Measurements from ENCODE around the gene GDPGP1. TPM values are rescaled to one million over a fixed set of nuclear protein-coding genes. Genes with fewer than 3 reads are reported as not detected.

Gene GDPGP1
- total RNA-seq, 2 experiments from 2014 or later: 7.5 to 8.3 TPM

DNA sequence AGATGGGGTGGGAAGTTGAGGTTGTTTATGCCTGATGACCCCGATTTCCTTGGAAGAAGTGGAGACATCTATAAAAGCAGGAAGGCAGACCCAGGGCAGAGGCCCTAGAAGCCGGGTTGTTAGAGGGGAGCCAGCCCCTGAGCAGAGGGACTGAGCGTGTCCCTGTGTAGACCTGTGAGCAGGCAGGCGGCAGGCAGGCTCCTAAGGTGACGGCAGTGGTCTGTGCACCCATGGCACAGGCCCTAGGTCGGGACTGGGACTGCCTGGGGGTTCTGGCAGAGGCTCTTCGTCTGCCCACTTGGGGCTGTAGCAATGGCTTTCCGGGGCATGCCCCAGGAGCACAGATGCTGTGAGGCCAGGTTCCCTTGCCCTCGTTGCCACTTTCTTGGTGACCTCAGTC is 23.0 kb upstream of the GDPGP1 start:
- Histone ChIP-seq H3K9me3 (ENCODE audit: control insufficient read depth in 1 of 2, insufficient read depth in 1 of 2, low read length in 2 of 2) (no peaks in the 10 kb centered on the region), H3K4me3 (ENCODE audit: low read length) (no peak overlapping the region), H3K36me3 (ENCODE audit: insufficient read depth, low read length) (peaks cover 12% of the 10 kb centered on the region), H3K4me1 (ENCODE audit: insufficient read depth, low read length) (peaks cover 23% of the 10 kb centered on the region), H3K27ac (ENCODE audit: low read depth in 1 of 2, low read length in 2 of 2) (no peak overlapping the region), H3K27me3 (ENCODE audit: control insufficient read depth in 1 of 2, insufficient read depth in 2 of 2, low read length in 2 of 2) (no peaks in the 10 kb centered on the region)
- H3K9me3 Mint-ChIP-seq: no peaks in the 10 kb centered on the region
- H3K27me3 Mint-ChIP-seq: no peaks in the 10 kb centered on the region
- CTCF ChIA-PET: no interaction called here
- POLR2A ChIA-PET: no interaction called here
- ATAC-seq (ENCODE audit: poor library complexity) (no peak), DNase-seq (no peak)
- peaks cover 6% of the 10 kb centered on the region for H3K36me3 Mint-ChIP-seq (ENCODE audit: low read depth)
- peaks cover 19% of the 10 kb centered on the region for H3K4me1 Mint-ChIP-seq (ENCODE audit: low read depth)
- TF ChIP-seq, protein P1, sequence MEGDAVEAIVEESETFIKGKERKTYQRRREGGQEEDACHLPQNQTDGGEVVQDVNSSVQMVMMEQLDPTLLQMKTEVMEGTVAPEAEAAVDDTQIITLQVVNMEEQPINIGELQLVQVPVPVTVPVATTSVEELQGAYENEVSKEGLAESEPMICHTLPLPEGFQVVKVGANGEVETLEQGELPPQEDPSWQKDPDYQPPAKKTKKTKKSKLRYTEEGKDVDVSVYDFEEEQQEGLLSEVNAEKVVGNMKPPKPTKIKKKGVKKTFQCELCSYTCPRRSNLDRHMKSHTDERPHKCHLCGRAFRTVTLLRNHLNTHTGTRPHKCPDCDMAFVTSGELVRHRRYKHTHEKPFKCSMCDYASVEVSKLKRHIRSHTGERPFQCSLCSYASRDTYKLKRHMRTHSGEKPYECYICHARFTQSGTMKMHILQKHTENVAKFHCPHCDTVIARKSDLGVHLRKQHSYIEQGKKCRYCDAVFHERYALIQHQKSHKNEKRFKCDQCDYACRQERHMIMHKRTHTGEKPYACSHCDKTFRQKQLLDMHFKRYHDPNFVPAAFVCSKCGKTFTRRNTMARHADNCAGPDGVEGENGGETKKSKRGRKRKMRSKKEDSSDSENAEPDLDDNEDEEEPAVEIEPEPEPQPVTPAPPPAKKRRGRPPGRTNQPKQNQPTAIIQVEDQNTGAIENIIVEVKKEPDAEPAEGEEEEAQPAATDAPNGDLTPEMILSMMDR (IDR thresholded peaks at IDR 0.05): no peak
- intact Hi-C loops (cut with DNase I, micrococcal nuclease): no loop called here
- no peak overlapping the region for H3K27ac Mint-ChIP-seq
- H3K4me3 Mint-ChIP-seq: no peak overlapping the region

DNA sequence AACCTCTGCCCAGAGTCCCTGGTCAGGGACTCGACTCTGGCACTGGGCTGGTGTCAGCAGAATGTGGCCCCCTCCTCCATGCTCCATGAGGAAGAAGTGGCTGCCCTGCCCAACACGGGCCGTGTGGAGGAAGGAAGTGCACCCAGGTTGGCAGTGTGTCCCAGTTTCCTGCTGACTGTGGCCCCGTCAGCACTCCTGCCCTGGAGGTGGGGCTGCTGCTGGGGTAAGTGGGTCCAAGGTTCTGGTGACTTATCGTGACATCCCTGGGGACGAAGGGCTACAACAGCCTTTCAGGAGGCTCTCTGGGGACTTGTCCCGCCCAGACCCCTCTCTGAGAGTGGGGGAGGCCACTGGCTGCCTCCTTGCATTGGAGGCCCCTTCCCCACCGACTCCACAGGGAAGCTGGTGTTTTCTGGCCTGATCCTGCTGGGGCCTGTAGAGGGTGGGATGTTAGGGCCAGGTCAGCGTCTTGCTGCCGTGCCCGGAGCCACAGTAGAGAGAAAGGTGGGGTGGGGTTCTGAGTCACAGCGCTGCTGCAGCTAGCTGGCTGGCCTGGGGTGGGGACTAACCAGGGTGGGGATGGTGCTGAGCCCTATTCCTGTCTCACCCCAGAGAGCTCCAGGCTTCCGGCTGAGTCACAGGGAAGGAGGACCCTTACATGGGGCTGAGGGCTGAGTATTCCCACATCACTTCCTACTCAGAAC is 22.4 kb upstream of the GDPGP1 start:
- Histone ChIP-seq H3K27me3 (ENCODE audit: control insufficient read depth in 1 of 2, insufficient read depth in 2 of 2, low read length in 2 of 2) (no peaks in the 10 kb centered on the region), H3K36me3 (ENCODE audit: insufficient read depth, low read length) (peaks cover 8% of the 10 kb centered on the region), H3K4me3 (ENCODE audit: low read length) (no peak overlapping the region), H3K9me3 (ENCODE audit: control insufficient read depth in 1 of 2, insufficient read depth in 1 of 2, low read length in 2 of 2) (no peaks in the 10 kb centered on the region), H3K4me1 (ENCODE audit: insufficient read depth, low read length) (peaks cover 23% of the 10 kb centered on the region), H3K27ac (ENCODE audit: low read depth in 1 of 2, low read length in 2 of 2) (no peak overlapping the region)
- Mint-ChIP-seq H3K9me3 (no peaks in the 10 kb centered on the region), H3K27me3 (no peaks in the 10 kb centered on the region), H3K27ac (no peak overlapping the region), H3K4me1 (ENCODE audit: low read depth) (peaks cover 19% of the 10 kb centered on the region), H3K36me3 (ENCODE audit: low read depth) (peaks cover 6% of the 10 kb centered on the region), H3K4me3 (no peak overlapping the region)
- ChIA-PET POLR2A (no interaction called here), CTCF (no interaction called here)
- intact Hi-C loops (cut with DNase I, micrococcal nuclease): no loop called here
- DNase-seq (no peak), ATAC-seq (ENCODE audit: poor library complexity) (no peak)
- TF ChIP-seq, protein P1 (IDR thresholded peaks at IDR 0.05): no peak

DNA sequence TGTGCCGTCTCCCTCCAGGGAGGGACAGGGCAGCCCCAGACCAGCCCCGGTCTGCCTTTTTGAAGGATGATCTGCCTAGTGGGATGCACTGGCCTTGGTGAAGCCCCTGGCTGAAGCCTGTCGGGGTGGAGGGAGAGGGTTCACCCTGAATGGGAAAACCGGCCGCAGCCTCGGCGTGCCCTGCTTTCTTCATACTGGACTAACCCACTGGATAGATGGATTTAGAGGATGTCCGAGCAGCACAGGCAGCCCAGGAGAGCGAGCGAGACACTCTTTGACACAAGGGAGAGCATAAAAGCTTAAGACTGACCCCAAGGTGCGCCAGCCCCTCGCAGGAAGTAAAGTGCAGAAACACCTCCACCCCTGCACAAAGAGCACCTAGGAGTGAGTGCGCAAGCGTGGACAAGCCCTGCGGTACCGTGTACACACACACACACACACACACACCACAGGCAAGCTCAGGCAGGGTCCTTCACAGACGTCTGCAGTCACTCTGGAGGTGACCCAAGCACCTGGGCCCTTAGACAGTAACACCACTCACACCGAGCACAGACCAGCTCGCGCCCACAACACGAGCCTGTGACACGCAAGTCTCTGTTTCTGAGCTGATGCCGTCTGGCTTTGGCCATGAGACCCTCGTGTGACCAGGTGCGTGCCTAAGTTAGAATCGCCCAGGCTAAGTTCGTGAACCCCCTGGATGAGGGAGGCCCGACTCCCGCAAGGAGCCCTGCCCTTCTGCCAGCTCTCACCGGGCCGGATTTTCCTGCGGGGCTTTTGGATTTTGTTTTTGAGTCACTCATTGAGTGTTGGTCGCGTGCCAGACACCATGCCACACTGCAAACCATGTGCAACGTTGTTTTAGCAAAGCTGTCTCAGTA is 21.5 kb upstream of the GDPGP1 start:
- peaks cover 23% of the 10 kb centered on the region for H3K4me1 ChIP-seq (ENCODE audit: insufficient read depth, low read length)
- ATAC-seq (ENCODE audit: poor library complexity) (no peak), DNase-seq (no peak)
- Mint-ChIP-seq H3K36me3 (ENCODE audit: low read depth) (peaks cover 6% of the 10 kb centered on the region), H3K9me3 (no peaks in the 10 kb centered on the region), H3K27ac (no peak overlapping the region), H3K27me3 (no peaks in the 10 kb centered on the region), H3K4me1 (ENCODE audit: low read depth) (peaks cover 19% of the 10 kb centered on the region), H3K4me3 (no peak overlapping the region)
- peaks cover 7% of the 10 kb centered on the region for H3K36me3 ChIP-seq (ENCODE audit: insufficient read depth, low read length)
- H3K9me3 ChIP-seq (ENCODE audit: control insufficient read depth in 1 of 2, insufficient read depth in 1 of 2, low read length in 2 of 2): no peaks in the 10 kb centered on the region
- H3K27ac ChIP-seq (ENCODE audit: low read depth in 1 of 2, low read length in 2 of 2): no peak overlapping the region
- ChIA-PET CTCF (no interaction called here), POLR2A (interaction anchor here (0.7 kb wide), 1 partner anchor 11 kb away, joined by 3 read pairs; the partner anchor contains the start of gene SEMA4B)
- no peaks in the 10 kb centered on the region for H3K27me3 ChIP-seq (ENCODE audit: control insufficient read depth in 1 of 2, insufficient read depth in 2 of 2, low read length in 2 of 2)
- TF ChIP-seq, protein P1 (IDR thresholded peaks at IDR 0.05): no peak
- no peak overlapping the region for H3K4me3 ChIP-seq (ENCODE audit: low read length)
- intact Hi-C loops (cut with DNase I, micrococcal nuclease): no loop called here
